Activated CD8-positive, alpha-beta T cell treated with anti-CD3 and anti-CD28 coated beads for 36 hours (primary cell): ENCODE data around the gene SLC12A1. TPM values are rescaled to one million over a fixed set of nuclear protein-coding genes. Genes with fewer than 3 reads are reported as not detected.

ENCODE experiments used
- ATAC-seq: fragments of 200-7000 bp; cut with Tn5 transposase; one replicate; pipeline ENCODE4 v1.10.0; 2021; ENCODE audit warnings: mild to moderate bottlenecking, moderate library complexity
- CTCF ChIA-PET: fragments of 350-600 bp; sonication (Branson Sonifier 250); formaldehyde crosslinking; loops from one replicate; lab custom pipeline; 2021; ENCODE audit warnings: antibody characterized with exemption; lab: Charles Lee
- POLR2A ChIA-PET: fragments of 350-600 bp; sonication (Branson Sonifier 250); formaldehyde crosslinking; loops from one replicate; lab custom pipeline; 2021; ENCODE audit warnings: antibody characterized with exemption; lab: Charles Lee
- DNase-seq: peaks from one replicate; pipeline ENCODE4 v3.0.0-alpha.2; 2020
- H3K27ac Mint-ChIP-seq: one replicate; pipeline ENCODE4 v1.8.0; 2021; ENCODE audit warnings: mild to moderate bottlenecking, mixed read lengths
- H3K27me3 Mint-ChIP-seq: one replicate; pipeline ENCODE4 v1.8.0; 2021; ENCODE audit warnings: mixed read lengths
- H3K36me3 Mint-ChIP-seq: one replicate; pipeline ENCODE4 v1.8.0; 2021; ENCODE audit warnings: low read depth, mixed read lengths
- H3K4me1 Mint-ChIP-seq: one replicate; pipeline ENCODE4 v1.8.0; 2021; ENCODE audit warnings: low read depth, mixed read lengths
- H3K4me3 Mint-ChIP-seq: one replicate; pipeline ENCODE4 v1.8.0; 2021; ENCODE audit warnings: mild to moderate bottlenecking, moderate library complexity, mixed read lengths
- H3K9me3 Mint-ChIP-seq: one replicate; pipeline ENCODE4 v1.8.0; 2021; ENCODE audit warnings: mixed read lengths
- intact Hi-C: fragments of 100-400 bp; cut with micrococcal nuclease; formaldehyde crosslinking; loops from one replicate; pipeline ENCODE4 v1.10.0; 2022
- total RNA-seq, 2 experiments: library from RNA; stranded (reverse); gene quantifications; one replicate each; pipeline ENCODE4 v1.2.3, GENCODE V29; 2021
- TF ChIP-seq, protein P1 (sequence below): fragments of 200-600 bp; IDR thresholded peaks from one replicate; pipeline ENCODE4 v1.8.0; 2022; ENCODE audit warnings: antibody characterized with exemption, mild to moderate bottlenecking

The SLC12A1 gene
- total RNA-seq, 2 experiments from 2014 or later, result not detected

DNA sequence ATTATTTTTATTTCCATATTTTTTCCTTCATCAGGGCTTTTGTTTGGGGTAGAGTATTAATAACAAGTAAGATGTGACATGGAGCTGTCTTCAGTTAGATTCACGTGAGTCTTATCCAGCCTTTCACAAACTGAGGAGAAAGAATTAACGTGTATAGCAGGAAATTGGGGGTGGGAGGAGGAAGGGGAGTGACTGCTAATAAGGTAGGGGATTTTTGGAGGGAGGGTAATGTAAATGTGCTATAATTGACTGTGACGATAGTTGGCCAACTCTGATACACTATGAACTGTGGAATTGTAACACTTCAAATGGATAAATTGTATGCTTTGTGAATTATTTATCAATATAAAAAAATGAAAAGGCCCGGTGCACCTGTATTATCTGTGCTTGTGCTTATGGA, 134.0 kb downstream of the SLC12A1 start:
- intact Hi-C loops, result no loop called here
- H3K27ac Mint-ChIP-seq, result peak overlapping the region; percentile 46
- H3K36me3 Mint-ChIP-seq, result peaks cover 65% of the 10 kb centered on the region
- ChIA-PET POLR2A (interaction anchor here (2.4 kb wide), 1 partner anchor 8 kb away, joined by 27 read pairs; the partner anchor contains the start of gene DUT), CTCF (interaction anchor here (1.2 to 4.1 kb wide), 3 partner anchors 12 to 18 kb away, joined by 3 to 23 read pairs (median 6); no protein-coding TSS in a partner anchor)
- TF ChIP-seq, protein P1, sequence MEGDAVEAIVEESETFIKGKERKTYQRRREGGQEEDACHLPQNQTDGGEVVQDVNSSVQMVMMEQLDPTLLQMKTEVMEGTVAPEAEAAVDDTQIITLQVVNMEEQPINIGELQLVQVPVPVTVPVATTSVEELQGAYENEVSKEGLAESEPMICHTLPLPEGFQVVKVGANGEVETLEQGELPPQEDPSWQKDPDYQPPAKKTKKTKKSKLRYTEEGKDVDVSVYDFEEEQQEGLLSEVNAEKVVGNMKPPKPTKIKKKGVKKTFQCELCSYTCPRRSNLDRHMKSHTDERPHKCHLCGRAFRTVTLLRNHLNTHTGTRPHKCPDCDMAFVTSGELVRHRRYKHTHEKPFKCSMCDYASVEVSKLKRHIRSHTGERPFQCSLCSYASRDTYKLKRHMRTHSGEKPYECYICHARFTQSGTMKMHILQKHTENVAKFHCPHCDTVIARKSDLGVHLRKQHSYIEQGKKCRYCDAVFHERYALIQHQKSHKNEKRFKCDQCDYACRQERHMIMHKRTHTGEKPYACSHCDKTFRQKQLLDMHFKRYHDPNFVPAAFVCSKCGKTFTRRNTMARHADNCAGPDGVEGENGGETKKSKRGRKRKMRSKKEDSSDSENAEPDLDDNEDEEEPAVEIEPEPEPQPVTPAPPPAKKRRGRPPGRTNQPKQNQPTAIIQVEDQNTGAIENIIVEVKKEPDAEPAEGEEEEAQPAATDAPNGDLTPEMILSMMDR, result no peak
- H3K27me3 Mint-ChIP-seq, result no peaks in the 10 kb centered on the region
- ATAC-seq (no peak), DNase-seq (no peak)
- H3K4me1 Mint-ChIP-seq, result peaks cover 34% of the 10 kb centered on the region
- H3K9me3 Mint-ChIP-seq, result no peaks in the 10 kb centered on the region
- H3K4me3 Mint-ChIP-seq, result no peak overlapping the region

DNA sequence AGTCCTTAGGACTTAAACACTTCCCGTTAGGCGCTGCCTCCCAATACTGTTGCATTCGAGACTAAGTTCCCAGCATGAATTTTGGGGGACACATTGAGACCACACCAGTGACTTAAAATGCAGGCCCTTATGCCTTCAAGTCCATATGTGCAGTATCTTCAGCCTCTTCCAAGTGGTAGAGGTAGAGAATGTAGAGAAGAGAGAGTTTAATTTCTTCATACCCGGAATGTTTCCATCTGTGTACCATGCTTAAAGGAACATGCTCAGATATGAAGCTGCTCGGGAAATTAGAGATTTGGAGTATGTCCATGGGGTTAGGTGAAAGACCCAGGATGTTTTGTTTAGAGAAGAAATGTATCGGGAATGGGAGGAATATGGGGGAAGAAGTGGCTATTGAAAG, 137.8 kb downstream of the SLC12A1 start:
- DNase-seq (no peak), ATAC-seq (no peak)
- CTCF ChIA-PET, result no interaction called here
- H3K4me1 Mint-ChIP-seq, result peaks cover 11% of the 10 kb centered on the region
- no peak overlapping the region for H3K4me3 Mint-ChIP-seq
- H3K27ac Mint-ChIP-seq, result no peak overlapping the region
- TF ChIP-seq, protein P1, result no peak
- peaks cover 34% of the 10 kb centered on the region for H3K36me3 Mint-ChIP-seq
- POLR2A ChIA-PET, result interaction anchor here (0.7 to 1.7 kb wide), 2 partner anchors 12 to 17 kb away, joined by 3 to 9 read pairs; partner anchors contain the start of gene DUT
- intact Hi-C loops, result no loop called here
- H3K27me3 Mint-ChIP-seq, result no peaks in the 10 kb centered on the region
- H3K9me3 Mint-ChIP-seq, result no peaks in the 10 kb centered on the region

DNA sequence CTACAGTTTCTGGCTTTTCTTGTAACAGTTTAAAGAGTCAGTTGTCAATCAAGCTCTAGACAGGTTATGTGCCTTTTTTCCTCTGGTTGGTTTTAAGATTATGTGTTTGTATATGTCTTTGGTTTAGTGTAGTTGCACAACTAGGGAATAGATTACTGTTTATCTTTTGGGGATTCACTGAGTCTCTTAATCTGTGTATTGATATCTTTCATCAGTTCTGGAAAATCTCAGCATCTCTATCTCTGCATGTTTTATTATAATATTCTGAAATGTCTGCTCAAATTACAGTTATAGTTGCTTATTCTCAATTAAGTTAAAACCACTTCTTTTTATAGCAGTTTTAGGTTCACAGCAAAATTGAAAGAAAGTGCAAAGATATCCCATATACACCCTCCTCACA, 139.4 kb downstream of the SLC12A1 start:
- Mint-ChIP-seq H3K9me3 (no peaks in the 10 kb centered on the region), H3K27ac (no peak overlapping the region), H3K27me3 (no peaks in the 10 kb centered on the region), H3K4me1 (peaks cover under 1% of the 10 kb centered on the region), H3K4me3 (no peak overlapping the region), H3K36me3 (peaks cover 25% of the 10 kb centered on the region)
- TF ChIP-seq, protein P1, result no peak
- CTCF ChIA-PET, result interaction anchor here (2.5 kb wide), 1 partner anchor 9 kb away, joined by 6 read pairs; no protein-coding TSS in a partner anchor
- POLR2A ChIA-PET, result no interaction called here
- no peak for ATAC-seq
- intact Hi-C loops, result no loop called here
- DNase-seq, result no peak

DNA sequence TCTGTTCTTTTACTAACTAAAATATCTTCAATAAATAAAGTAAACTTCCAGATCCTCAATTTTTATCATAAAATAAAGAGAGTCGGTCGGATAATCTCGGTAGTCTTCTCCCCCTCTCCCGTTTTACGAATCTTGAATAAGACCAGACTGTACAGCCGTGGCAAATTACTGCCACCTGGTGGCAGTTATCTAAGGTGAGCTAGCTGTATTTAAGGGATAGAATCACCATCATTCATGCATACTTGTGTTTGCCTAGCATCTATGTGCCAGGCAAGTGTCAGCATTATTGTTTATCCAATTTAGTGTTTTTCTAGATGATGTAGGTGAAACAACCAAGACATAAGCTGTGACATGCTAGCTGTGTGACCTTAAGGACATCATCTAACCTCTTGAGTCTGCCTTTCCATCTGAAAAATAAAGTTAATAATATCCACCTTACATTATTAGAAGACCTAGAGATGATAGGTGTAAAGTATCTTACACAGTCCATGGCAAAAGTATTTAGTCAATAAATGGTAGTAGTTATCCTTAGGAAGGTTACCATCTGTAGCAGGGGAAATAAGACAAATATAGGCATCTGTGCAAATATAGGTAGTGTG, 146.5 kb downstream of the SLC12A1 start:
- Mint-ChIP-seq H3K27ac (no peak overlapping the region), H3K4me3 (no peak overlapping the region), H3K36me3 (no peaks in the 10 kb centered on the region), H3K9me3 (no peaks in the 10 kb centered on the region), H3K4me1 (no peaks in the 10 kb centered on the region), H3K27me3 (peaks cover 1% of the 10 kb centered on the region)
- intact Hi-C loops, result loop anchor here (10.0 kb wide), 1 partner anchor 1158 kb away; no protein-coding TSS in a partner anchor
- ChIA-PET CTCF (interaction anchor here (0.6 to 6.0 kb wide), 21 partner anchors 9 to 1070 kb away, joined by 3 to 42 read pairs (median 3); partner anchors contain the start of gene FGF7), POLR2A (interaction anchor here (1.3 kb wide), 1 partner anchor 16 kb away, joined by 3 read pairs; no protein-coding TSS in a partner anchor)
- ATAC-seq, result peak; percentile 80
- TF ChIP-seq, protein P1, result peak; percentile 88
- DNase-seq, result peak; percentile 67

Other genes with a start within 250 kb of the SLC12A1 start
- not detected for gene SLC24A5, start 85.3 kb upstream of the SLC12A1 start, total RNA-seq
- 10 to 100 TPM; 25.7 to 26.6 TPM for gene MYEF2, start 28.0 kb upstream of the SLC12A1 start, total RNA-seq
- gene CTXN2, start 14.6 kb upstream of the SLC12A1 start, total RNA-seq, result not detected
- gene DUT, start 125.1 kb downstream of the SLC12A1 start, total RNA-seq, result 100 to 1,000 TPM; 527 TPM